ENCODE results near the gene PTTG1IP. TPM values are rescaled to one million over a fixed set of nuclear protein-coding genes. Genes with fewer than 3 reads are reported as not detected.

PTTG1IP gene
- total RNA-seq, 1 donor from 2014 or later: 468 TPM

GRCh38 chr21:44894687-44895302 is 21.3 kb upstream of the PTTG1IP start:
- intact Hi-C loops (cut with DNase I): loop anchor here (5.0 kb wide), 1 partner anchor 38 kb away; no protein-coding TSS in a partner anchor
- H3K4me1 ChIP-seq: no peaks in the 10 kb centered on the region
- no peak overlapping the region for H3K4me3 ChIP-seq
- TF ChIP-seq CTCF (IDR thresholded peaks at IDR 0.05): no peak
- H3K9me3 ChIP-seq: no peaks in the 10 kb centered on the region
- H3K27ac ChIP-seq: no peak overlapping the region
- no peaks in the 10 kb centered on the region for H3K36me3 ChIP-seq
- DNase-seq (ENCODE audit: low spot score in 2 of 2): no peak
- no peaks in the 10 kb centered on the region for H3K27me3 ChIP-seq

GRCh38 chr21:44893948-44894656 is 20.6 kb upstream of the PTTG1IP start:
- intact Hi-C loops (cut with DNase I): loop anchor here (2.0 to 5.0 kb wide), 2 partner anchors 38 to 245 kb away; no protein-coding TSS in a partner anchor
- no peaks in the 10 kb centered on the region for H3K9me3 ChIP-seq
- no peaks in the 10 kb centered on the region for H3K27me3 ChIP-seq
- DNase-seq (ENCODE audit: low spot score in 2 of 2): no peak
- no peaks in the 10 kb centered on the region for H3K36me3 ChIP-seq
- TF ChIP-seq CTCF (IDR thresholded peaks at IDR 0.05): no peak
- H3K4me3 ChIP-seq: no peak overlapping the region
- H3K27ac ChIP-seq: no peak overlapping the region
- H3K4me1 ChIP-seq: no peaks in the 10 kb centered on the region

DNA sequence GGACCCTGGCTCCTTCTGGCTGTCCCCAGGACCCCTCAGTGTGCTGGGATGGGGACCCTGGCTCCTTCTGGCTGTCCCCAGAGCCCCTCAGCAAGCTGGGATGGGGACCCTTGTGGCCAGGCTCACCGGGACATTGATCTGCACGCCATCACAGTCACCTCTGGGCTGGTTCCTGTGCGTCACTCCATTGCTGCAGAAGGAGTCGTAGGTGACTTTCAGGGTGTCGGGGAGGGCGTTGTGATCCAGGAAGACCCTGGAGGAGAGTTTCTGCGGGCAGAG is 19.7 kb upstream of the PTTG1IP start:
- H3K27me3 ChIP-seq: no peaks in the 10 kb centered on the region
- no peak overlapping the region for H3K4me3 ChIP-seq
- TF ChIP-seq CTCF (IDR thresholded peaks at IDR 0.05): no peak
- no peaks in the 10 kb centered on the region for H3K36me3 ChIP-seq
- H3K4me1 ChIP-seq: no peaks in the 10 kb centered on the region
- no peak overlapping the region for H3K27ac ChIP-seq
- no peaks in the 10 kb centered on the region for H3K9me3 ChIP-seq
- intact Hi-C loops (cut with DNase I): loop anchor here (2.0 to 5.0 kb wide), 2 partner anchors 39 to 246 kb away; no protein-coding TSS in a partner anchor
- DNase-seq (ENCODE audit: low spot score in 2 of 2): no peak

DNA sequence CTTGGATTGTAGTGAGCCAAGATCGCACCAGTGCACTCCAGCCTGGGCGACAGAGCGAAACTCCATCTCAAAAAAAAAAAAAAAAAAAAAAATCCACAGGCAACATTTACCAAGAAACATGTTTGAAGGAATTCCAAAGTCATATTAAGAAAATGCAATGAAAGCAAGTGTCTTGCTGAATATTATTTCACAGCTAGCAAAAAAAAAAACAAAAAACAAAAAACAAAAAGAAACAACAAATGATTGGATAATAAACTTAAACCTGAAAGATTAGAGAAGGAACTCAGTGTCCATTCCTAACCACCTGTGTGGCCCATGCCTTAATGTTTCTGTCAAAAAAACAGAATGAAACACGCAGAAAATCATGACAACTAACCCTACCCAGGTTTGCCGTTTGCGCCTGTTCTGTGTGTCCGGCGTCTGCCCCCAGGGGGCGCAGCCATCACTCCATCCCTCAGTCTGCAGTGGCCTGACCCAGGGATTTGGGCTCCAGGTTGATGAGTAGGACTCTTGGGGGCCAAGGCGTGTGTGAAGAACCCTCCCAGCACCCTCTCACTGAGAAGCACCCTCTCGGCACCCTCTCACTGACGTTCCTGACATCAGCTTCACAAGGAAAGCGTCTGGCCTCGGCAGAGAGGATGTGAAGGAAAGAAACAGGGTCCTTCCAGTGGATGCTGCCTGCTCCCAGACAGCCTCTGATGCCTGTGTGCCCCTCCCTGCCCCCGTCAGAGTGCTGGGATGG is 19.2 kb upstream of the PTTG1IP start:
- intact Hi-C loops (cut with DNase I): loop anchor here (2.0 to 5.0 kb wide), 2 partner anchors 40 to 246 kb away; no protein-coding TSS in a partner anchor
- Histone ChIP-seq H3K27me3 (no peaks in the 10 kb centered on the region), H3K4me1 (no peaks in the 10 kb centered on the region), H3K9me3 (no peaks in the 10 kb centered on the region), H3K27ac (no peak overlapping the region), H3K4me3 (no peak overlapping the region), H3K36me3 (no peaks in the 10 kb centered on the region)
- peak; percentile 73 to 88 (median 86) for TF ChIP-seq CTCF (IDR thresholded peaks at IDR 0.05)
- peak in 1 of 2 donors; percentile 83 for DNase-seq (ENCODE audit: low spot score in 2 of 2)

- no peak overlapping the region for H3K4me3 ChIP-seq
- no peak overlapping the region for H3K27ac ChIP-seq
- no peak for TF ChIP-seq CTCF (IDR thresholded peaks at IDR 0.05)
- H3K27me3 ChIP-seq: no peaks in the 10 kb centered on the region
- no peaks in the 10 kb centered on the region for H3K4me1 ChIP-seq
- no peak for DNase-seq (ENCODE audit: low spot score in 2 of 2)
- intact Hi-C loops (cut with DNase I): loop anchor here (2.0 to 5.0 kb wide), 2 partner anchors 40 to 247 kb away; no protein-coding TSS in a partner anchor
- H3K9me3 ChIP-seq: no peaks in the 10 kb centered on the region
- no peaks in the 10 kb centered on the region for H3K36me3 ChIP-seq
These were observed 18.6 kb upstream of the PTTG1IP start for GRCh38 chr21:44892095-44892494.

Data from ascending aorta (tissue), 2 donors.